Measurements from ENCODE around the gene ERICH6B.
"Not testable (repeated sequence)": the region's sequence is repeated elsewhere in the genome, so short reads cannot be mapped to it uniquely, and the experiment has no call there.

The ERICH6B gene

GRCh38 chr13:45615501-45616101 is at the start of gene ERICH6B:
TSS of gene ERICH6B (minus strand) at chr13:45615739. CDS start at chr13:45597005, 18,734 bp downstream.
- no peak within 1 kb of the TSS for H2AFZ ChIP-seq (ENCODE audit: low read length)
- no peak within 1 kb of the TSS for H3K27ac ChIP-seq (ENCODE audit: low read depth, low read length, poor library complexity, severe bottlenecking)
- no peak within 1 kb of the TSS for H3K4me3 ChIP-seq (ENCODE audit: low read depth, low read length, poor library complexity, severe bottlenecking)
- H3K4me2 ChIP-seq (ENCODE audit: low read length): no peak within 1 kb of the TSS
- no peaks in the 10 kb centered on the region for H3K9me2 ChIP-seq (ENCODE audit: low read depth, low read length)
- H3K79me2 ChIP-seq (ENCODE audit: insufficient read depth, low read length): no peaks in the 10 kb centered on the region
- H4K20me1 ChIP-seq (ENCODE audit: insufficient read depth, low read length): no peaks in the 10 kb centered on the region
- no peaks in the 10 kb centered on the region for H3K27me3 ChIP-seq (ENCODE audit: insufficient read depth, low read length)
- no peaks in the 10 kb centered on the region for H3K4me1 ChIP-seq (ENCODE audit: insufficient read depth, low read length, severe bottlenecking)
- H3K9me3 ChIP-seq (ENCODE audit: low read length): no peaks in the 10 kb centered on the region
- TF ChIP-seq EZH2 (IDR thresholded peaks at IDR 0.05; ENCODE audit: borderline replicate concordance, low read length) (no peak), CTCF (IDR thresholded peaks at IDR 0.05; ENCODE audit: low read length) (no peak)
- H3K36me3 ChIP-seq (ENCODE audit: insufficient read depth, low read length): no peaks in the 10 kb centered on the region
- H3F3A ChIP-seq (ENCODE audit: insufficient read depth, low read length): no peaks in the 10 kb centered on the region
- H3K9ac ChIP-seq (ENCODE audit: low read length): no peak within 1 kb of the TSS

- H4K20me1 ChIP-seq (ENCODE audit: insufficient read depth, low read length); H3K9me3 ChIP-seq (ENCODE audit: low read length); H3K79me2 ChIP-seq (ENCODE audit: insufficient read depth, low read length); H3K27me3 ChIP-seq (ENCODE audit: insufficient read depth, low read length); H3K9me2 ChIP-seq (ENCODE audit: low read depth, low read length); H2AFZ ChIP-seq (ENCODE audit: low read length); H3K4me3 ChIP-seq (ENCODE audit: low read depth, low read length, poor library complexity, severe bottlenecking); H3K4me2 ChIP-seq (ENCODE audit: low read length); H3K4me1 ChIP-seq (ENCODE audit: insufficient read depth, low read length, severe bottlenecking); H3K27ac ChIP-seq (ENCODE audit: low read depth, low read length, poor library complexity, severe bottlenecking); H3K36me3 ChIP-seq (ENCODE audit: insufficient read depth, low read length); H3K9ac ChIP-seq (ENCODE audit: low read length); H3F3A ChIP-seq (ENCODE audit: insufficient read depth, low read length): not testable (repeated sequence)
These were observed 47.4 kb upstream of the ERICH6B start for GRCh38 chr13:45662903-45663302.

- no peaks in the 10 kb centered on the region for H3K9me3 ChIP-seq (ENCODE audit: low read length)
- no peaks in the 10 kb centered on the region for H3K27me3 ChIP-seq (ENCODE audit: insufficient read depth, low read length)
- H4K20me1 ChIP-seq (ENCODE audit: insufficient read depth, low read length): no peaks in the 10 kb centered on the region
- H3K27ac ChIP-seq (ENCODE audit: low read depth, low read length, poor library complexity, severe bottlenecking): no peak overlapping the region
- no peaks in the 10 kb centered on the region for H3K9me2 ChIP-seq (ENCODE audit: low read depth, low read length)
- no peak overlapping the region for H3K4me3 ChIP-seq (ENCODE audit: low read depth, low read length, poor library complexity, severe bottlenecking)
- H2AFZ ChIP-seq (ENCODE audit: low read length): no peak overlapping the region
- TF ChIP-seq CTCF (IDR thresholded peaks at IDR 0.05; ENCODE audit: low read length): no peak
- TF ChIP-seq EZH2 (IDR thresholded peaks at IDR 0.05; ENCODE audit: borderline replicate concordance, low read length): no peak
- no peaks in the 10 kb centered on the region for H3K79me2 ChIP-seq (ENCODE audit: insufficient read depth, low read length)
- H3K4me2 ChIP-seq (ENCODE audit: low read length): no peak overlapping the region
- no peaks in the 10 kb centered on the region for H3K36me3 ChIP-seq (ENCODE audit: insufficient read depth, low read length)
- no peak overlapping the region for H3K9ac ChIP-seq (ENCODE audit: low read length)
- H3K4me1 ChIP-seq (ENCODE audit: insufficient read depth, low read length, severe bottlenecking): no peaks in the 10 kb centered on the region
- H3F3A ChIP-seq (ENCODE audit: insufficient read depth, low read length): no peaks in the 10 kb centered on the region
These were observed 46.6 kb upstream of the ERICH6B start for GRCh38 chr13:45662162-45662561.

GRCh38 chr13:45660458-45660857 is 44.9 kb upstream of the ERICH6B start:
- H3K27me3 ChIP-seq (ENCODE audit: insufficient read depth, low read length); H3K4me3 ChIP-seq (ENCODE audit: low read depth, low read length, poor library complexity, severe bottlenecking); H3K9ac ChIP-seq (ENCODE audit: low read length); H3K27ac ChIP-seq (ENCODE audit: low read depth, low read length, poor library complexity, severe bottlenecking); H3K4me1 ChIP-seq (ENCODE audit: insufficient read depth, low read length, severe bottlenecking); H3K9me2 ChIP-seq (ENCODE audit: low read depth, low read length); H2AFZ ChIP-seq (ENCODE audit: low read length); H3K79me2 ChIP-seq (ENCODE audit: insufficient read depth, low read length); H3K9me3 ChIP-seq (ENCODE audit: low read length); H4K20me1 ChIP-seq (ENCODE audit: insufficient read depth, low read length); H3F3A ChIP-seq (ENCODE audit: insufficient read depth, low read length); H3K4me2 ChIP-seq (ENCODE audit: low read length); H3K36me3 ChIP-seq (ENCODE audit: insufficient read depth, low read length): not testable (repeated sequence)

Data from OCI-LY1 (cell line).